ENCODE measurements around the gene MRPL30. TPM values are rescaled to one million over a fixed set of nuclear protein-coding genes. Genes with fewer than 3 reads are reported as not detected.

MRPL30 gene
- total and polyA plus RNA-seq, 2 donors (not counting 1 experiment from before 2014, with no cell fraction given) = 4.7 to 18.5 TPM

DNA sequence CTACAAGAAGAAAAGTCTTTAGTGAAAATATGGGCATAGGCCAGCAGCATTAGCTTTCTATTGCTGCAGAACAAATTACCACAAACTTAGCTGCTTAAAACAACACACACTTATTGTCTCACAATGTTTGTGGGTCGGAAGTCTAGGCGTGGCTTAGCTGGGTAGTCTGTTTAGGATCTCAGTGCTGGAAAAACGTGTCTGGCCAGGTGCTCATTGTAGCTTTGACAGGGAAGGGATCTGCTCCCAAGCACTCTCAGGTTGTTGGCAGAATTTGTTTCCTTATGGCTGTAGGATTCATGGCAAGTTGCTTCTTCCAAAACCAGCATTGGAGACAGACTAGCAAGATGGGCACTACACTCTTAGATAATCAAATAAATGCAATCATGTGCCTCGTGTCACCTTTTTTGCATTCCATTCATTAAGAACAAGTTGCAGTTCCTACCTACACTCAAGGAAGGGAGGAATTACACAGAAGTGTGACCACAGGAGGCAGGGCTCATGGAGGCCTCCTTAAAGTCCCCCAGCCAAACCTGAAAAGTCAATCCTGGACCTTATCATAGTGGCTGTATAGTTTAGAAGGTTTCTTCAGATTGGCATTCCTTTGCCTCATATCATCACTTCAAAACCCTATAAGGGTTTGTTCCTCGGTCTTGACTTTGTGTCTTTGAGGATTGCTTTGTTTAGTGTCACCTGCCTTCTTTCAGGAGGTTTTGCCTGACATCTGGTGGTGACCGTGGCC is 17.3 kb downstream of the MRPL30 start:
- H4K20me1 ChIP-seq (ENCODE audit: control insufficient read depth, insufficient read depth, low read length, poor library complexity, severe bottlenecking) = no peaks in the 10 kb centered on the region
- Mint-ChIP-seq H3K27ac (no peak overlapping the region), H3K9me3 (ENCODE audit: insufficient read depth) (no peaks in the 10 kb centered on the region), H3K27me3 (no peaks in the 10 kb centered on the region), H3K4me3 (no peak overlapping the region), H3K4me1 (no peaks in the 10 kb centered on the region)
- no peak overlapping the region for H3K27ac ChIP-seq (ENCODE audit: low read length in 2 of 2)
- H3K9me3 ChIP-seq (ENCODE audit: control extremely low read depth in 1 of 3, control insufficient read depth in 2 of 3, insufficient read depth in 1 of 3, low read length in 2 of 3) = no peaks in the 10 kb centered on the region
- no peak for ATAC-seq (ENCODE audit: low read depth)
- no peaks in the 10 kb centered on the region for H3K4me1 ChIP-seq (ENCODE audit: control insufficient read depth in 2 of 2, insufficient read depth in 2 of 2, low read length in 2 of 2)
- no peak overlapping the region for H3K9ac ChIP-seq (ENCODE audit: low read length)
- no peak overlapping the region for H3K4me3 ChIP-seq (ENCODE audit: control extremely low read depth in 1 of 5, extremely low read depth in 1 of 5, insufficient read depth in 1 of 5, low read depth in 2 of 5, low read length in 4 of 5)
- CTCF ChIA-PET = interaction anchor here (0.6 to 1.3 kb wide), 2 partner anchors 16 to 408 kb away, joined by 3 read pairs; no protein-coding TSS in a partner anchor
- DNase-seq = no peak
- H3K36me3 ChIP-seq (replicated peaks in 1 of 2; ENCODE audit: control extremely low read depth in 1 of 2, control insufficient read depth in 1 of 2, extremely low read depth in 1 of 2, insufficient read depth in 2 of 2, low read length in 1 of 2) = peaks cover 4 to 31% of the 10 kb centered on the region in 2 experiments
- POLR2A ChIA-PET = no interaction called here
- no peaks in the 10 kb centered on the region for H3K79me2 ChIP-seq (ENCODE audit: control insufficient read depth, insufficient read depth, low read length)
- intact Hi-C loops (cut with micrococcal nuclease) = no loop called here
- H3K27me3 ChIP-seq (replicated peaks in 1 of 4; ENCODE audit: control extremely low read depth in 1 of 4, control insufficient read depth in 3 of 4, insufficient read depth in 4 of 4, low read length in 3 of 4) = no peaks in the 10 kb centered on the region
- no peak overlapping the region for H2AFZ ChIP-seq (ENCODE audit: insufficient read depth, low read depth, low read length, poor library complexity, severe bottlenecking)
- WGBS (ENCODE audit: insufficient coverage) = 94% methylated on average over 3 of the region's 6 CpGs
- no peak overlapping the region for H3K4me2 ChIP-seq (replicated peaks; ENCODE audit: low read depth, low read length, poor library complexity, severe bottlenecking)
- no peak for TF ChIP-seq EZH2 (IDR thresholded peaks at IDR 0.05; ENCODE audit: borderline replicate concordance, insufficient read depth, low read depth, low read length, poor library complexity, severe bottlenecking)
- TF ChIP-seq, protein P1, sequence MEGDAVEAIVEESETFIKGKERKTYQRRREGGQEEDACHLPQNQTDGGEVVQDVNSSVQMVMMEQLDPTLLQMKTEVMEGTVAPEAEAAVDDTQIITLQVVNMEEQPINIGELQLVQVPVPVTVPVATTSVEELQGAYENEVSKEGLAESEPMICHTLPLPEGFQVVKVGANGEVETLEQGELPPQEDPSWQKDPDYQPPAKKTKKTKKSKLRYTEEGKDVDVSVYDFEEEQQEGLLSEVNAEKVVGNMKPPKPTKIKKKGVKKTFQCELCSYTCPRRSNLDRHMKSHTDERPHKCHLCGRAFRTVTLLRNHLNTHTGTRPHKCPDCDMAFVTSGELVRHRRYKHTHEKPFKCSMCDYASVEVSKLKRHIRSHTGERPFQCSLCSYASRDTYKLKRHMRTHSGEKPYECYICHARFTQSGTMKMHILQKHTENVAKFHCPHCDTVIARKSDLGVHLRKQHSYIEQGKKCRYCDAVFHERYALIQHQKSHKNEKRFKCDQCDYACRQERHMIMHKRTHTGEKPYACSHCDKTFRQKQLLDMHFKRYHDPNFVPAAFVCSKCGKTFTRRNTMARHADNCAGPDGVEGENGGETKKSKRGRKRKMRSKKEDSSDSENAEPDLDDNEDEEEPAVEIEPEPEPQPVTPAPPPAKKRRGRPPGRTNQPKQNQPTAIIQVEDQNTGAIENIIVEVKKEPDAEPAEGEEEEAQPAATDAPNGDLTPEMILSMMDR (IDR thresholded peaks at IDR 0.05) = no peak

DNA sequence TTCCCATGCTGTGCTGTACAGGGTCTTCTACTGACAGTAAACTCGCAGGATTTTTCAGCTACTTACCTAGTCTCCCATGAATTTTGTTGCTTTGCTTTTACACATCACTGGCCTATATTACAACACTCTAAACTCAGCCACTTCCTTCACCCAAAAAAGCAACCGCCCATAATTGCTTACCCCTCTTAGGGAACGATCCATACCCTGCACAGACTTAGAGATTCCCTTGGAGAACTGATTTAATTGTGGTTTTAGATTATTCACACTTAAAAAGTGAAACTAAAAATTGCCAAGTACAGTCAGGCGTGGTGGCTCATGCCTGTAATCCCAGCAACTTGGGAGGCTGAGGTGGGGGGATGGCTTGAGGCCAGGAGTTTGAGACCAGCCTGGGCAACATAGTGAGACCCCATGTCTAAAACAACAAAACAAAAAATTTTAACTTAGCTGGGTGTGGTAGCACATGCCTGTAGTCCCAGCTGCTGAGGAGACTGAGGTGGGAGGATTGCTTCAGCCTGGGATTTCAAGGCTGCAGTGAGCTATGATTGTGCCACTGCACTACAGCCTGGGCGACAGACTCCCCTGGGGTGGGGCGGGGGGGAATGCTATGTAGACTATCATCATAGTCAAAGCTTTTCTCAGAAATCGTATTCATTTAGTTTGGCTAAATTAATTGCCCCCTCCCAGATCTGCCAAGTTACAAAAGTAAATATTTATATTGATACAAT is 19.3 kb downstream of the MRPL30 start:
- intact Hi-C loops (cut with micrococcal nuclease) = no loop called here
- DNase-seq = no peak
- no peaks in the 10 kb centered on the region for H3K4me1 Mint-ChIP-seq
- Histone ChIP-seq H3K9ac (ENCODE audit: low read length) (no peak overlapping the region), H3K36me3 (replicated peaks in 1 of 2; ENCODE audit: control extremely low read depth in 1 of 2, control insufficient read depth in 1 of 2, extremely low read depth in 1 of 2, insufficient read depth in 2 of 2, low read length in 1 of 2) (peaks cover 4 to 25% of the 10 kb centered on the region in 2 experiments), H3K4me1 (ENCODE audit: control insufficient read depth in 2 of 2, insufficient read depth in 2 of 2, low read length in 2 of 2) (no peaks in the 10 kb centered on the region), H3K4me3 (ENCODE audit: control extremely low read depth in 1 of 5, extremely low read depth in 1 of 5, insufficient read depth in 1 of 5, low read depth in 2 of 5, low read length in 4 of 5) (no peak overlapping the region), H4K20me1 (ENCODE audit: control insufficient read depth, insufficient read depth, low read length, poor library complexity, severe bottlenecking) (no peaks in the 10 kb centered on the region), H3K79me2 (ENCODE audit: control insufficient read depth, insufficient read depth, low read length) (no peaks in the 10 kb centered on the region), H3K9me3 (ENCODE audit: control extremely low read depth in 1 of 3, control insufficient read depth in 2 of 3, insufficient read depth in 1 of 3, low read length in 2 of 3) (no peaks in the 10 kb centered on the region), H2AFZ (ENCODE audit: insufficient read depth, low read depth, low read length, poor library complexity, severe bottlenecking) (no peak overlapping the region), H3K4me2 (replicated peaks; ENCODE audit: low read depth, low read length, poor library complexity, severe bottlenecking) (no peak overlapping the region), H3K27me3 (replicated peaks in 1 of 4; ENCODE audit: control extremely low read depth in 1 of 4, control insufficient read depth in 3 of 4, insufficient read depth in 4 of 4, low read length in 3 of 4) (no peaks in the 10 kb centered on the region), H3K27ac (ENCODE audit: low read length in 2 of 2) (no peak overlapping the region)
- ChIA-PET POLR2A (no interaction called here), CTCF (no interaction called here)
- H3K9me3 Mint-ChIP-seq (ENCODE audit: insufficient read depth) = no peaks in the 10 kb centered on the region
- 91% methylated on average over 1 of the region's 7 CpGs for WGBS (ENCODE audit: insufficient coverage)
- ATAC-seq (ENCODE audit: low read depth) = no peak
- no peak overlapping the region for H3K4me3 Mint-ChIP-seq
- TF ChIP-seq EZH2 (IDR thresholded peaks at IDR 0.05; ENCODE audit: borderline replicate concordance, insufficient read depth, low read depth, low read length, poor library complexity, severe bottlenecking) = no peak
- TF ChIP-seq, protein P1 (IDR thresholded peaks at IDR 0.05) = no peak
- H3K27ac Mint-ChIP-seq = no peak overlapping the region
- H3K27me3 Mint-ChIP-seq = no peaks in the 10 kb centered on the region

Measured in B cell (primary cell).